Cardiac muscle cell (in vitro differentiated cells and primary cell): Measurements from ENCODE around the gene GNG7. TPM values are rescaled to one million over a fixed set of nuclear protein-coding genes. Genes with fewer than 3 reads are reported as not detected.

Experiments used
- DNase-seq, 2 donors: peaks; one replicate each; pipeline versions ENCODE4 v3.0.0 to v3.0.0-alpha.2; 2010 to 2017; ENCODE audit warnings: low read depth in 1 of 2, low spot score in 1 of 2
- H3K27ac ChIP-seq: fragments of 200-600 bp; sonication (generic); 2 replicates; pipeline ENCODE4 v1.5.1; 2016
- H3K27me3 ChIP-seq: fragments of 200-600 bp; sonication (generic); 2 replicates; pipeline ENCODE4 v1.6.0; 2016; ENCODE audit warnings: control low read depth
- H3K36me3 ChIP-seq: fragments of 200-600 bp; sonication (generic); 2 replicates; pipeline ENCODE4 v1.5.1; 2016; ENCODE audit warnings: control low read depth
- H3K4me1 ChIP-seq: fragments of 200-600 bp; sonication (generic); 2 replicates; pipeline ENCODE4 v1.8.1; 2017; ENCODE audit warnings: low read depth, mild to moderate bottlenecking, mixed run types
- H3K4me3 ChIP-seq: fragments of 200-600 bp; sonication (generic); 2 replicates; pipeline ENCODE4 v1.5.1; 2016; ENCODE audit warnings: mild to moderate bottlenecking
- H3K9me3 ChIP-seq: fragments of 200-600 bp; sonication (generic); 2 replicates; pipeline ENCODE4 v1.5.1; 2017; ENCODE audit warnings: low read depth, mild to moderate bottlenecking, control low read depth
- polyA plus RNA-seq: library from polyadenylated mRNA; unstranded; fragments of >200 nt; fragmentation: Nextera tagmentation; extraction: Ambion mirVana; gene quantifications from 2 replicates; pipeline ENCODE4 v1.2.1, GENCODE V29; 2016
- total RNA-seq: library from RNA; depleted of rRNA; stranded (reverse); fragments of >200 nt; gene quantifications from 2 replicates; pipeline ENCODE4 v1.2.3, GENCODE V29; 2016
- TF ChIP-seq, protein P1 (sequence below): IDR thresholded peaks from 2 replicates; pipeline ENCODE4 v1.5.1; 2012; ENCODE audit warnings: low read depth, mild to moderate bottlenecking, low read length

GNG7 gene
- total and polyA plus RNA-seq, 2 experiments from 2014 or later = 20.4 to 24.8 TPM

DNA sequence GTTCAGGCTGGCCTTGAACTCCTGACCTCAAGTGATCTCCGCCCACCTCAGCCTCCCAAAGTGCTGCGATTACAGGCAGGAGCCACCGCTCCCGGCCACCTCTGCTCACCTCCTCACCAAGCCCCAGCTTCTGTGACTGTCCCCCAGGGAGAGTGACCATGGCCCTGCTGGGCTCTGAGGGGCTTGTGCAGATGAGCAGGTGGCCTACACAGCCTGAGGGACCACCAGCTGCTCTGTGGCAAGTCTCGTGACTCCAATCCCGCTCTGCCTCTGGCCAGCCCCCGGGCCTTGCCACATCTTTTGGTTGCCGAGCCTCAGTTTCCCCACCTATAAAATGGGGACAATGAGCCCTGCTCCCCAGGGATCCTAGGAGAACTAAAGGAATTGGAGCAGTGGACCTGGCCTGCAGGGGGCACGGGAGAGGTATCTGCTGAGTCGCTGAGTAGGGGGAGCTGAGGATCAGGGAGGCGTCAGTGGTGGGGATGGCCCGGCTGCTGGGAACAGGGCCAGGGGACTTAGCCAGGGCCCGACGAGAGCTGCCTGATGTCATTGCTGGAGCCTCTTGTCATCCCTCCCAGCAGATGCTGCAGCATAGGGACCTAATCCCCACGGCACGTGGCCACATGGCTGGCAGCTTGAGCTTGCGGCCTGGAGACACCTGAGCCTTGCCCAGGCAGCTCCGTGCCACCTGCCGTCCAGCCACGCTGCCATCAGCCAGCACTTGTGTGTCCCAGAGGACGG is 151.9 kb downstream of the GNG7 start:
- no peak overlapping the region for H3K4me3 ChIP-seq
- no peak overlapping the region for H3K27ac ChIP-seq
- TF ChIP-seq, protein P1, sequence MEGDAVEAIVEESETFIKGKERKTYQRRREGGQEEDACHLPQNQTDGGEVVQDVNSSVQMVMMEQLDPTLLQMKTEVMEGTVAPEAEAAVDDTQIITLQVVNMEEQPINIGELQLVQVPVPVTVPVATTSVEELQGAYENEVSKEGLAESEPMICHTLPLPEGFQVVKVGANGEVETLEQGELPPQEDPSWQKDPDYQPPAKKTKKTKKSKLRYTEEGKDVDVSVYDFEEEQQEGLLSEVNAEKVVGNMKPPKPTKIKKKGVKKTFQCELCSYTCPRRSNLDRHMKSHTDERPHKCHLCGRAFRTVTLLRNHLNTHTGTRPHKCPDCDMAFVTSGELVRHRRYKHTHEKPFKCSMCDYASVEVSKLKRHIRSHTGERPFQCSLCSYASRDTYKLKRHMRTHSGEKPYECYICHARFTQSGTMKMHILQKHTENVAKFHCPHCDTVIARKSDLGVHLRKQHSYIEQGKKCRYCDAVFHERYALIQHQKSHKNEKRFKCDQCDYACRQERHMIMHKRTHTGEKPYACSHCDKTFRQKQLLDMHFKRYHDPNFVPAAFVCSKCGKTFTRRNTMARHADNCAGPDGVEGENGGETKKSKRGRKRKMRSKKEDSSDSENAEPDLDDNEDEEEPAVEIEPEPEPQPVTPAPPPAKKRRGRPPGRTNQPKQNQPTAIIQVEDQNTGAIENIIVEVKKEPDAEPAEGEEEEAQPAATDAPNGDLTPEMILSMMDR = peak; percentile 16
- H3K4me1 ChIP-seq = peaks cover 18% of the 10 kb centered on the region
- no peaks in the 10 kb centered on the region for H3K36me3 ChIP-seq
- H3K9me3 ChIP-seq = no peaks in the 10 kb centered on the region
- no peaks in the 10 kb centered on the region for H3K27me3 ChIP-seq
- peak in 1 of 2 donors; percentile 26 for DNase-seq

DNA sequence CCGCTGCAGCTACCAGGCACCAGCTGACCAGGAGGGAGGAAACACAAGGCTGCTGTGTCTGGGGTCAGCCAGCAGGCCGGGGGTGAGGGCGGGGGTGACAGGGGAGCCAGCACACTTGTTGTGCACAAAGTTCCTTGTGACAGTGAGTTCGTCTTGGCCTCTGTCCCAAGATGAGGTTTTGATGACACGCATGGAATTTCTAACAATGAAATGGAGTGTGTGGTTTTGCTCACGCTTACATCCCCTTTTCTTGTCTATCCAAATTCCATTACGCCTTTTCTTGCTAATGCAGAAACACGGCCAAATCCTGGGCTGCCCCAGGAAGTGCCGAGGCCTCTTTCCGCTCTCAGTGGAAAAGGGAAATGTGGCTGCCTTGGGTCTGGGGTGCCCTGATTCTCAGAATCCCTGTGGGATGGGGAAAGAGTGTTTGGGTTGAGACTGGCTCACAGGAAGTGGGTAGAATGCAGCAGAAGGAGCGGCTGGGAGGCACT is 152.7 kb downstream of the GNG7 start:
- H3K27ac ChIP-seq = no peak overlapping the region
- no peaks in the 10 kb centered on the region for H3K36me3 ChIP-seq
- H3K4me1 ChIP-seq = peaks cover 19% of the 10 kb centered on the region

DNA sequence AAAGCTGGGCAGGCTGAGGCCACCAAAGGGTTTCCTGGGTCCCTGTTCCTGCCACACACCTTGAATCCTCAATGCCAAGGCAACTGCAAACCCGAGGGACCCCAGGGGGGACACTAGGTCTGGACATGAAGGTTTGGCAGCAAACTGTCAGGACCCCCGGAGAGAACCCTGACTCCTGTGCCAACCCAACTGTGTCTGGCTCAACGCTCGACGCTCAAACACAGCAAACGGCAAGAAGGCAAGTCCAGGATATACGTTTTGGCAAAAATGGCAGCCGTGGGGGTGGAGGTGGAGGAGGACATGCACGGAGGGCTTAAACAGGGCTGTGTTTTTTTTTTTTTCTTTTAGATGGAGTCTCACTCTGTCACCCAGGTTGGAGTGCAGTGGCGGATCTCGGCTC is 153.5 kb downstream of the GNG7 start:
- Histone ChIP-seq H3K36me3 (no peaks in the 10 kb centered on the region), H3K9me3 (no peaks in the 10 kb centered on the region), H3K27me3 (no peaks in the 10 kb centered on the region), H3K27ac (no peak overlapping the region), H3K4me3 (no peak overlapping the region), H3K4me1 (peaks cover 22% of the 10 kb centered on the region)
- TF ChIP-seq, protein P1 = no peak
- no peak for DNase-seq

More for the DNA sequence above, 152.7 kb downstream of the GNG7 start:
- no peaks in the 10 kb centered on the region for H3K9me3 ChIP-seq
- H3K27me3 ChIP-seq = no peaks in the 10 kb centered on the region
- peak in 1 of 2 donors; percentile 98 for DNase-seq
- TF ChIP-seq, protein P1 = no peak
- no peak overlapping the region for H3K4me3 ChIP-seq

DNA sequence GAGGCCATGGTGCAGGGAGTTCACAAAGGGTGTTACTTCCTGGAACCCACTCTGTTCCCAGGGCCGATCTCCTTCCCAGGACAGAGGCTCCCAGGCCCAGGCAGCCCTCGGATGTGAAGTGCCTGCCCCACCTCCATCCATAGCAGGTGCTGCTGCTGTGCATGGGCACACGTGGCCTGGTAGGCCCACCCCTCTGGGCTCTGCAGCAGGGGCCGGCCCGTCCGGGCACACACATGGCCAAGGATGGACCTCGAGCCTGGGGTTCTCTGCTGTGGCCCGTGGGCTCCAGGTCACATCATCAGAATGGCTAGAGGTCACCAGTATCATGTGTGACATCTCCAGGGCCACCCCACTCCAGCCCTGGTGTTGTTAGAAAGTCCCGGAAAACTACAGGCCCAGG is 154.8 kb downstream of the GNG7 start:
- Histone ChIP-seq H3K4me1 (peaks cover 34% of the 10 kb centered on the region), H3K9me3 (no peaks in the 10 kb centered on the region), H3K27me3 (no peaks in the 10 kb centered on the region), H3K36me3 (no peaks in the 10 kb centered on the region), H3K27ac (peak overlapping the region; percentile 100), H3K4me3 (no peak overlapping the region)
- TF ChIP-seq, protein P1 = no peak
- no peak for DNase-seq

DNA sequence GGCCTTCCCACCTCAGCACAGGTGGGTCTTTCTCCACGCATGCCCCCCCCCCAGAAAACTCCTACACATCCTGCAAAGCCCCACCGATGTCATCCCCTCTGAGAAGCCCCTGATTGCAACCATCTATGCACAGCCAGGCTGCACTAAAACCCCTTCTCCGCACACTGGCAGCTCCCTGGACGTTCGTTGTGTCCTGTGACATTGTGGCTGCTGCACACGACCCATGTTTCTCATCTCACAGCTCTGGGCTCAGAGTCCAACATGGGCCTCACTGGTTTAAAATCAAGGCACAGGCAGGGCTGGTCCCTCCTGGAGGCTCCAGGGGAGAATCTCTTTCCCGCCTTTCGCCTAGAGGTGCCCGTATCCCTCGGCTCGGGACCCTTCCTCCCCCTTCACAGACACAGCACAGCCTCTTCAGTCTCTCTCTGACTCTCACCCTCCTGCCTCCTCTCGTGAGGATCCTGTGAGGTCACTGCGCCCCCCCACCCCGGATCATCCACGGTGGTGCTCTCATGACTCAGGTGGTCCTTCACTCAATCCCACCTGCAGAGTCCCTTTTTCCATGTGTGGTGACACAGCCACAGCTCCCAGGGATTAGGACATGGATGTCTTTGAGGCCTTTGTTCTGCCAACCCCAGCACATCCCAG is 155.3 kb downstream of the GNG7 start:
- Histone ChIP-seq H3K27me3 (no peaks in the 10 kb centered on the region), H3K36me3 (no peaks in the 10 kb centered on the region), H3K4me1 (peaks cover 40% of the 10 kb centered on the region), H3K4me3 (no peak overlapping the region), H3K9me3 (no peaks in the 10 kb centered on the region), H3K27ac (peak overlapping the region; percentile 100)
- TF ChIP-seq, protein P1 = no peak
- no peak for DNase-seq
